SJSA1 (cell line): Measurements from ENCODE around the gene SSBP1. TPM values are rescaled to one million over a fixed set of nuclear protein-coding genes. Genes with fewer than 3 reads are reported as not detected.
A peak's percentile ranks its signal among the peaks of the same experiment; 100 is the strongest.

ENCODE experiments used
- DNase-seq, 2 experiments: peaks; one replicate each; pipeline ENCODE4 v3.0.0-alpha.2; 2015 to 2020; ENCODE audit warnings: low spot score in 2 of 2, low read depth in 1 of 2
- H3K27ac ChIP-seq: fragments of 250-450 bp; sonication (Bioruptor Pico); 2 replicates; pipeline ENCODE4 v1.5.1; 2020; ENCODE audit warnings: mild to moderate bottlenecking, moderate library complexity
- H3K27me3 ChIP-seq: fragments of 250-450 bp; sonication (Bioruptor Pico); replicated peaks from 2 replicates; pipeline ENCODE4 v1.5.1; 2020; ENCODE audit warnings: mild to moderate bottlenecking, moderate library complexity
- H3K36me3 ChIP-seq: fragments of 250-450 bp; sonication (Bioruptor Pico); 2 replicates; pipeline ENCODE4 v1.5.1; 2020; ENCODE audit warnings: mild to moderate bottlenecking
- H3K4me1 ChIP-seq: fragments of 250-450 bp; sonication (Bioruptor Pico); replicated peaks from 2 replicates; pipeline ENCODE4 v1.6.1; 2021; ENCODE audit warnings: mild to moderate bottlenecking
- H3K4me3 ChIP-seq: fragments of 250-450 bp; sonication (Bioruptor Pico); 2 replicates; pipeline ENCODE4 v1.5.1; 2020; ENCODE audit warnings: mild to moderate bottlenecking
- H3K9me3 ChIP-seq: fragments of 250-450 bp; sonication (Bioruptor Pico); replicated peaks from 2 replicates; pipeline ENCODE4 v1.5.1; 2020; ENCODE audit warnings: mild to moderate bottlenecking
- total RNA-seq: library from RNA; depleted of rRNA; stranded (reverse); fragments of >200 nt; shearing (Covaris generic); gene quantifications from 2 replicates; pipeline ENCODE4 v1.2.3, GENCODE V29; 2014

The SSBP1 gene
- total RNA-seq, 1 experiment from 2014 or later = 213 TPM

- H3K36me3 ChIP-seq = no peaks in the 10 kb centered on the region
- no peaks in the 10 kb centered on the region for H3K9me3 ChIP-seq
- no peak overlapping the region for H3K27ac ChIP-seq
- H3K27me3 ChIP-seq = no peaks in the 10 kb centered on the region
- peak overlapping the region; percentile 80 for H3K4me3 ChIP-seq
- peaks cover 47% of the 10 kb centered on the region for H3K4me1 ChIP-seq
- peak; percentile 24 to 49 for DNase-seq
These were observed 36.6 kb upstream of the SSBP1 start for GRCh38 chr7:141701489-141702046.

GRCh38 chr7:141702047-141702567 lies 36.1 kb upstream of the SSBP1 start, which contains the start of gene DENND11:
Gene DENND11, minus strand, starts transcription at chr7:141702166. Its CDS starts 13 bp downstream, at chr7:141702153.
- H3K27ac ChIP-seq = 0 out of 2 replicates have a peak within 1 kb of the TSS, but pooled peaks have one; percentile 15
- H3K4me1 ChIP-seq = peaks cover 43% of the 10 kb centered on the region
- no peaks in the 10 kb centered on the region for H3K27me3 ChIP-seq
- peak; percentile 32 to 47 for DNase-seq
- no peaks in the 10 kb centered on the region for H3K36me3 ChIP-seq
- peak within 1 kb of the TSS; percentile 80 for H3K4me3 ChIP-seq
- no peaks in the 10 kb centered on the region for H3K9me3 ChIP-seq

- Histone ChIP-seq H3K27ac (no peak overlapping the region), H3K4me3 (no peak overlapping the region), H3K9me3 (no peaks in the 10 kb centered on the region), H3K4me1 (peaks cover 35% of the 10 kb centered on the region), H3K27me3 (no peaks in the 10 kb centered on the region), H3K36me3 (no peaks in the 10 kb centered on the region)
- DNase-seq = no peak
These were observed 35.3 kb upstream of the SSBP1 start for GRCh38 chr7:141702892-141703291.

GRCh38 chr7:141704112-141704511 lies 34.0 kb upstream of the SSBP1 start:
- Histone ChIP-seq H3K4me1 (peaks cover 33% of the 10 kb centered on the region), H3K27me3 (no peaks in the 10 kb centered on the region), H3K4me3 (no peak overlapping the region), H3K9me3 (no peaks in the 10 kb centered on the region), H3K27ac (no peak overlapping the region), H3K36me3 (no peaks in the 10 kb centered on the region)
- no peak for DNase-seq

- Histone ChIP-seq H3K9me3 (no peaks in the 10 kb centered on the region), H3K27me3 (no peaks in the 10 kb centered on the region), H3K4me1 (peaks cover 33% of the 10 kb centered on the region), H3K4me3 (no peak overlapping the region), H3K36me3 (no peaks in the 10 kb centered on the region), H3K27ac (no peak overlapping the region)
- peak in 1 of 2 experiments; percentile 19 for DNase-seq
These were observed 33.4 kb upstream of the SSBP1 start for GRCh38 chr7:141704741-141705140.

- Histone ChIP-seq H3K9me3 (no peaks in the 10 kb centered on the region), H3K36me3 (no peaks in the 10 kb centered on the region), H3K27ac (no peak overlapping the region), H3K4me1 (peaks cover 26% of the 10 kb centered on the region), H3K27me3 (no peaks in the 10 kb centered on the region), H3K4me3 (no peak overlapping the region)
- DNase-seq = no peak
These were observed 31.7 kb upstream of the SSBP1 start for GRCh38 chr7:141706239-141707064.

GRCh38 chr7:141708351-141708750 lies 29.8 kb upstream of the SSBP1 start, which contains the start of gene WEE2:
Gene WEE2, plus strand, starts transcription at chr7:141708353. Its CDS starts 406 bp downstream, at chr7:141708759.
- Histone ChIP-seq H3K9me3 (no peaks in the 10 kb centered on the region), H3K4me3 (no peak within 1 kb of the TSS), H3K36me3 (no peaks in the 10 kb centered on the region), H3K27ac (no peak within 1 kb of the TSS), H3K4me1 (peaks cover 16% of the 10 kb centered on the region), H3K27me3 (no peaks in the 10 kb centered on the region)
- no peak for DNase-seq

- DNase-seq = no peak
- H3K27ac ChIP-seq = no peak overlapping the region
- H3K27me3 ChIP-seq = no peaks in the 10 kb centered on the region
These were observed 28.8 kb upstream of the SSBP1 start for GRCh38 chr7:141709318-141709717.

GRCh38 chr7:141709749-141710148 lies 28.4 kb upstream of the SSBP1 start:
- no peaks in the 10 kb centered on the region for H3K27me3 ChIP-seq
- H3K4me3 ChIP-seq = no peak overlapping the region
- DNase-seq = no peak
- no peaks in the 10 kb centered on the region for H3K9me3 ChIP-seq
- peaks cover 7% of the 10 kb centered on the region for H3K4me1 ChIP-seq
- no peak overlapping the region for H3K27ac ChIP-seq
- H3K36me3 ChIP-seq = no peaks in the 10 kb centered on the region

More at GRCh38 chr7:141709318-141709717, 28.8 kb upstream of the SSBP1 start:
- Histone ChIP-seq H3K4me1 (peaks cover 11% of the 10 kb centered on the region), H3K36me3 (no peaks in the 10 kb centered on the region), H3K4me3 (no peak overlapping the region), H3K9me3 (no peaks in the 10 kb centered on the region)

GRCh38 chr7:141710301-141710700 lies 27.9 kb upstream of the SSBP1 start:
- Histone ChIP-seq H3K9me3 (no peaks in the 10 kb centered on the region), H3K27ac (no peak overlapping the region), H3K27me3 (no peaks in the 10 kb centered on the region), H3K4me1 (peaks cover 1% of the 10 kb centered on the region), H3K36me3 (no peaks in the 10 kb centered on the region), H3K4me3 (no peak overlapping the region)
- DNase-seq = no peak

GRCh38 chr7:141712603-141713255 lies 25.4 kb upstream of the SSBP1 start:
- no peak for DNase-seq

GRCh38 chr7:141713890-141714289 lies 24.3 kb upstream of the SSBP1 start:
- Histone ChIP-seq H3K9me3 (no peaks in the 10 kb centered on the region), H3K36me3 (no peaks in the 10 kb centered on the region), H3K27me3 (peaks cover 6% of the 10 kb centered on the region), H3K4me3 (no peak overlapping the region), H3K27ac (no peak overlapping the region), H3K4me1 (no peaks in the 10 kb centered on the region)
- no peak for DNase-seq

More at GRCh38 chr7:141712603-141713255, 25.4 kb upstream of the SSBP1 start:
- Histone ChIP-seq H3K4me3 (no peak overlapping the region), H3K36me3 (no peaks in the 10 kb centered on the region), H3K27ac (no peak overlapping the region), H3K27me3 (peaks cover 6% of the 10 kb centered on the region), H3K4me1 (no peaks in the 10 kb centered on the region), H3K9me3 (no peaks in the 10 kb centered on the region)

- DNase-seq = no peak
- H3K27me3 ChIP-seq = peaks cover 6% of the 10 kb centered on the region
- H3K9me3 ChIP-seq = no peaks in the 10 kb centered on the region
- H3K27ac ChIP-seq = no peak overlapping the region
- H3K36me3 ChIP-seq = no peaks in the 10 kb centered on the region
- H3K4me3 ChIP-seq = no peak overlapping the region
- H3K4me1 ChIP-seq = no peaks in the 10 kb centered on the region
These were observed 23.6 kb upstream of the SSBP1 start for GRCh38 chr7:141714571-141714970.
